MM.1S (cell line): ENCODE data around the gene MYF5.

ENCODE experiments used
- DNase-seq: peaks from one replicate; pipeline ENCODE4 v3.0.0-alpha.2; 2015
- H2AFZ ChIP-seq: fragments of 300-600 bp; sonication (generic); 2 replicates; pipeline ENCODE4 v1.6.0; 2016; ENCODE audit warnings: antibody characterized with exemption, low read length
- H3F3A ChIP-seq: fragments of 300-600 bp; sonication (generic); 2 replicates; pipeline ENCODE4 v1.6.1; 2016; ENCODE audit warnings: mild to moderate bottlenecking, antibody characterized with exemption, low read length, moderate library complexity, mixed read lengths; ENCODE audit not compliant: insufficient read depth
- H3K27ac ChIP-seq: fragments of 300-600 bp; sonication (generic); 2 replicates; pipeline ENCODE4 v1.5.1; 2016; ENCODE audit warnings: mild to moderate bottlenecking, low read length
- H3K27me3 ChIP-seq: fragments of 300-600 bp; sonication (generic); replicated peaks from 2 replicates; pipeline ENCODE4 v1.6.0; 2016; ENCODE audit warnings: low read length; ENCODE audit not compliant: insufficient read depth
- H3K36me3 ChIP-seq: fragments of 300-600 bp; sonication (generic); replicated peaks from 2 replicates; pipeline ENCODE4 v1.6.1; 2016; ENCODE audit warnings: mild to moderate bottlenecking, low read length, mixed read lengths; ENCODE audit not compliant: insufficient read depth
- H3K4me1 ChIP-seq: fragments of 300-600 bp; sonication (generic); 2 replicates; pipeline ENCODE4 v1.6.1; 2016; ENCODE audit warnings: low read length, mixed read lengths
- H3K4me2 ChIP-seq: fragments of 300-600 bp; sonication (generic); 2 replicates; pipeline ENCODE4 v1.6.0; 2016; ENCODE audit warnings: low read depth, low read length
- H3K4me3 ChIP-seq: fragments of 300-600 bp; sonication (generic); 2 replicates; pipeline ENCODE4 v1.5.1; 2016; ENCODE audit warnings: low read length, mixed read lengths
- H3K79me2 ChIP-seq: fragments of 300-600 bp; sonication (generic); 2 replicates; pipeline ENCODE4 v1.6.1; 2016; ENCODE audit warnings: mixed run types, low read length, mixed read lengths
- H3K9ac ChIP-seq: fragments of 300-600 bp; sonication (generic); 2 replicates; pipeline ENCODE4 v1.6.1; 2016; ENCODE audit warnings: low read length, mixed read lengths
- H3K9me2 ChIP-seq: fragments of 300-600 bp; sonication (generic); replicated peaks from 2 replicates; pipeline ENCODE4 v1.6.1; 2016; ENCODE audit warnings: mild to moderate bottlenecking, low read length, mixed read lengths; ENCODE audit not compliant: insufficient read depth
- H3K9me3 ChIP-seq: fragments of 300-600 bp; sonication (generic); replicated peaks from 2 replicates; pipeline ENCODE4 v1.6.1; 2016; ENCODE audit warnings: mild to moderate bottlenecking, low read length, mixed read lengths; ENCODE audit not compliant: insufficient read depth
- H4K20me1 ChIP-seq: fragments of 300-600 bp; sonication (generic); 2 replicates; pipeline ENCODE4 v1.6.1; 2016; ENCODE audit warnings: mild to moderate bottlenecking, low read length, moderate library complexity, mixed read lengths; ENCODE audit not compliant: insufficient read depth
- CTCF ChIP-seq: fragments of 300-600 bp; sonication (generic); IDR thresholded peaks from 2 replicates; pipeline ENCODE4 v1.5.1; 2016; ENCODE audit warnings: antibody characterized with exemption, low read length, mixed read lengths
- EZH2 ChIP-seq: fragments of 300-600 bp; sonication (generic); optimal IDR thresholded peaks from 2 replicates; pipeline ENCODE3; 2017; ENCODE audit warnings: low read depth, mild to moderate bottlenecking, antibody characterized with exemption, low read length, mixed read lengths
- EZH2phosphoT487 ChIP-seq: fragments of 300-600 bp; sonication (generic); IDR thresholded peaks from 2 replicates; pipeline ENCODE4 v1.6.1; 2018; ENCODE audit warnings: antibody characterized with exemption, low read length

MYF5 gene

GRCh38 chr12:80677994-80678393 lies 38.7 kb upstream of the MYF5 start:
- Histone ChIP-seq H2AFZ (no peak overlapping the region), H3K9me2 (no peaks in the 10 kb centered on the region), H4K20me1 (no peaks in the 10 kb centered on the region), H3F3A (no peaks in the 10 kb centered on the region), H3K4me2 (no peak overlapping the region), H3K4me1 (peaks cover 12% of the 10 kb centered on the region; the same call in 1 of the 2 replicates), H3K27me3 (no peaks in the 10 kb centered on the region), H3K79me2 (no peaks in the 10 kb centered on the region), H3K36me3 (no peaks in the 10 kb centered on the region), H3K27ac (no peak overlapping the region), H3K9ac (no peak overlapping the region), H3K9me3 (no peaks in the 10 kb centered on the region), H3K4me3 (no peak overlapping the region)
- no peak for TF ChIP-seq EZH2phosphoT487
- no peak for TF ChIP-seq CTCF
- TF ChIP-seq EZH2, result no peak
- no peak for DNase-seq

GRCh38 chr12:80679346-80680131 lies 37.2 kb upstream of the MYF5 start:
- Histone ChIP-seq H3F3A (no peaks in the 10 kb centered on the region), H4K20me1 (no peaks in the 10 kb centered on the region), H3K27me3 (no peaks in the 10 kb centered on the region), H3K9me2 (no peaks in the 10 kb centered on the region), H3K4me3 (no peak overlapping the region), H2AFZ (no peak overlapping the region), H3K4me1 (peaks cover 12% of the 10 kb centered on the region; the same call in 1 of the 2 replicates), H3K79me2 (no peaks in the 10 kb centered on the region), H3K27ac (no peak overlapping the region), H3K36me3 (no peaks in the 10 kb centered on the region), H3K9ac (no peak overlapping the region), H3K4me2 (no peak overlapping the region), H3K9me3 (no peaks in the 10 kb centered on the region)
- no peak for DNase-seq
- no peak for TF ChIP-seq EZH2
- no peak for TF ChIP-seq EZH2phosphoT487
- TF ChIP-seq CTCF, result no peak

- H3K9ac ChIP-seq, result no peak overlapping the region
- H3K27ac ChIP-seq, result no peak overlapping the region
- H3K36me3 ChIP-seq, result no peaks in the 10 kb centered on the region
- H2AFZ ChIP-seq, result no peak overlapping the region
- no peaks in the 10 kb centered on the region for H4K20me1 ChIP-seq
- no peaks in the 10 kb centered on the region for H3K9me3 ChIP-seq
- H3F3A ChIP-seq, result no peaks in the 10 kb centered on the region
- H3K4me2 ChIP-seq, result peak overlapping the region; percentile 17; the same call in 1 of the 2 replicates
- TF ChIP-seq EZH2 (no peak), EZH2phosphoT487 (no peak), CTCF (no peak)
- H3K4me3 ChIP-seq, result no peak overlapping the region
- peak; percentile 76 for DNase-seq
- H3K27me3 ChIP-seq, result no peaks in the 10 kb centered on the region
- peaks cover 12% of the 10 kb centered on the region; the same call in 1 of the 2 replicates for H3K4me1 ChIP-seq
- H3K79me2 ChIP-seq, result no peaks in the 10 kb centered on the region
- no peaks in the 10 kb centered on the region for H3K9me2 ChIP-seq
Measured at GRCh38 chr12:80681287-80681686, 35.4 kb upstream of the MYF5 start.
